Fibroblast of skin of left quadriceps (primary cell): ENCODE data around the gene FSTL4.
"Not testable (repeated sequence)": the region's sequence is repeated elsewhere in the genome, so short reads cannot be mapped to it uniquely, and the experiment has no call there.

Experiments
- DNase-seq, 2 experiments: peaks; one replicate each; pipeline ENCODE4 v3.0.0-alpha.2; 2013; ENCODE audit warnings: low read depth in 2 of 2

Gene FSTL4

DNA sequence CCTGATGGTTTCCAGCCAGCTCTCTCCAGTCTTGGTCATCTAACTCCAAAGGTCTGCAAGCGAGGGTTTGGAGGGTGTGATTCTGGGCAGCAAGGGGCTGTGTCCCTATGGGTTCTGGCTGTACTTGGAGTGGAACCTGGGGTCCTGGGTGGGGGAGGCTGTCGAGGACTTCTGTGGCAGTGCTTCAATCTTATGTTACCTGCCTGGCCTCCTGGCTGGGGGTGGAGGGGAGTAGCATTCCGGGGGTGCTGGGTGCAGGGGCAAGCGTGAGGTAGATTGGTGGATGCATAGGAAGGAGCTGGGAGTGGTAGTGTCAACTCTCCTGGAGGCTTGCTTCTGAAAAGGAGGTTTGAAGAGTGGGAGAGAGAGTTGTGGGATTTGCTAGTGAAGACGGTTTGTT lies 417.1 kb downstream of the FSTL4 start:
- DNase-seq, result no peak

DNA sequence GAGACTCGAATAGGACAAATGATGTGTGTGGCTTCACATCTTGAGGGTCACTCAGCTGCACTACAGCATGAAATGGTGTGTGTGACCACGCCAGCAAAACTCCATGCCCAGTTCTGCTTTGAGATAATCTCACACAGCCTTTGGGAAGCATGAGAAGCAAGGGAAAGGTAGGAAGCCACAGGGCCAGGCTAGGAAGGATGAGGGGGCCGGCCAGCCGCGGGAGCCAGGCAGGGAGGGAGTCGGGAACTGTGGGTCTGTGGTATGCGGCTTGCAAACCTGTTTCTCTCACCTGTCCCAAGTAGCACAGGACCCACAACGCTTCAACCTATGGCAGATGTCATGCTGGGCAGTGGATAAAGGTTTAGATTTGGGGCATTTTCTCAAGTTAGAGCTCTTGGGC lies 418.5 kb downstream of the FSTL4 start:
- no peak for DNase-seq

DNA sequence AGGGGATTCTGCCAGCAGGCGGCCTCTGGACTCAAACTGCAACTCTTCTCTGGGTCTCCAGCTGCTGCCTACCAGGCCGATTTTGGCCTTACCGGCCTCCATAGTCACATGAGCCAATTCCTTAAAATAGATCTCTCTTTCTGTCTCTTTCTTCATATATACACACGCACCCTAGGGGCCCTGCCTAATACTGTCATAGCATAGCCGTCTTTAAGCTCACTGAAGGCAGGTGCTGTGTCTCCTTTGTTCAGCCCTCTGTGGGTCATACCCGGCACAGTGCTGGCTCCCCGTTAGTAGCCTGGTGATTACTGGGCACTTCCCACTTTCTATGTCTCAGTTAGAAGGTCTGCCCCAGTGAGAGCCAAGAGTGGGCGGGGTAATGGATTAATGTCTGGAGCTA lies 419.6 kb downstream of the FSTL4 start:
- no peak for DNase-seq

DNA sequence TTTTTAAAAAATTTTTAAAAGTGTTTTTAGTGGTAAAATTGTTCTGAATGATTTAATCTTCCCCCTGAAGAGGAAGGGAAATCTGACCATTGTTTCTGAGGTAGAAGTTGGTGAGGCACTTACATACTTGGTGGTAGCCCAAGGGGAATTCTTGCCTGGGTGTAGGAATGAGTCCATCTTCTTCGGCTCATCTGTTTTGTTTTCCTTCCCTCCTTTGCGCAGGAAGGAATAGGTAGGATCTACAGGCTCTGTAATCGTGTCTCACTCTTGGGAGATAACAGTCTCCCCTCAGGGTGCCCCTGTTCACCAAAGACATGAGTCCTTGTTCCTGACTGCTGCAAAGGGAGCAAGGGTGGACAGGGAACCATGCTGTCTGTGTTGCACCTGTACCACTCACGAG lies 422.5 kb downstream of the FSTL4 start:
- no peak for DNase-seq

DNA sequence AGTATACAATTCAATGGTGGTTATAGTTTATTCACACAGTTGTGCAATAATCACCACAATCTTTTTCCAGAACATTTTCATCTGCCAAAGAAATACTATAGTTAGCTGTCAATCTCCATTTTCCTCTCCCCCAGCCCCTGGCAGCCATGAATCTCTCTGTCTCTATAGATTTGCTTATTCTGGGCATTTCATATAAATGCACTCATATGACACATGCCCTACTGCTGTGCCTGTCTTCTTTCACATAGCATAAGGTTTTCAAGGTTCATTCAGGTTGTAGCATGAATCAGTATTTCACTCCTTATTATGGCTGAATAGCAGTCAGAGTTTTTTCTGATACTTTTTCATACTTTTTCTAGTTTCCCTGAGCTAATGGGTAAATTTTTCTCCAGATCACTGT lies 432.9 kb downstream of the FSTL4 start:
- DNase-seq, result no peak

DNA sequence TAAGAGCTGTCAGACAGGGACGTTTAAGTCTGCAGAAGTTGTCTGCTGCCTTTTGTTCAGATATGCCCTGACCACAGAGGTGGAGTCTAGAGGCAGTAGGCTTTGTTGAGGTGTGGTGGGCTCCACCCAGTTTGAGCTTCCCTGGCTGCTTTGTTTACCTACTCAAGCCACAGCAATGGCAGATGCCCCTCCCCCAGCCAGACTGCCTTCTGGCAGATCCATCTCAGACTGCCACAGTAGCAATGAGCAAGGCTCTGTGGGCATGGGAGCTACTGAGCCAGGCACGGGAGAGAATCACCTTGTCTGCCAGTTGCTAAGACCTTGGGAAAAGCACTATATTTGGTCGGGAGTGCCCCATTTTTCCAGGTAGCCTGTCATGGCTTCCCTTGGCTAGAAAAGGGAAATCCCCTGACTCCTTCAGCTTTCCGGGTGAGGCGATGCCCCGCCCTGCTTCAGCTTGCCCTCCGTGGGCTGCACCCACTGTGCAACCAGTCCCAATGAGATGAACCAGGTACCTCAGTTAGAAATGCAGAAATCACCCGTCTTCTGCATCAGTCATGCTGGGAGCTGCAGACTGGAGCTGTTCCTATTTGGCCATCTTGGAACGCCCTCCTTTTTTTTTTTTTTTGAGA lies 441.5 kb downstream of the FSTL4 start:
- DNase-seq, result not testable (repeated sequence)

DNA sequence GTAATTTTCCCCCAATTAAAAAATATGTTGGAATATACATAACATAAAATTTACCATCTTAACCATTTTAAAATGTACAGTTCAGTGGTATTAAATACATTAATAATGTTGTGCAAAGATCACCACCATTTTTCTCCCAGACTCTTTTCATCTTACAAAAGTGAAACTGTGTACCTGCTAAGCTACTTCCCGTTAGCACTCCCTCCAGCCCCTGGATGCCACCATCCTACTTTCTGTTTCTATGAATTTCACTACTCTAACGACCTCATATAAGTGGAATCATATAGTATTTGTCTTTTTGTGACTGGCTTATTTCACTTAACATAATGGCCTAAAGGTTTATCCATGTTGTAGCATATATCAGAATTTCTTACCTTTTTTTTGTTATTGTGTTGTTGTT lies 447.6 kb downstream of the FSTL4 start:
- DNase-seq, result no peak

DNA sequence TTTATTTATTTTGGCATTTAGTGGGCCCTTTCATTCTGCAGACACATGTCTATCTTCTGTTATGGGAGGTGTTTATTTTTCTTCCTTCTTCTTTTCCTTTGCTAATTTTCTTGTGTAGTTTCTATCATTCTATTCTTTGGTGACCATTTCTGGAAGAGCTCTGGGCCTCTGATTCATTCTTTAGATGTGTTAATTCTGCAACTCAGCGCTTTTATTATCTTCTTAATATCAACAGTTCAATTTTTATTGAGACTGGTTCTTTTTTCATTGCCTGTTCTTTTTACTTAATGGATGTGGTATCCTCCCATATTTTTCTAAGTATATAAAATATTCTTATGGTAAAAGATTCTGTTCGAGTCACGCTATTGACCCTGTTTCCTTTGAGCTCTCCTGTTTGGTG lies 448.5 kb downstream of the FSTL4 start:
- no peak for DNase-seq

DNA sequence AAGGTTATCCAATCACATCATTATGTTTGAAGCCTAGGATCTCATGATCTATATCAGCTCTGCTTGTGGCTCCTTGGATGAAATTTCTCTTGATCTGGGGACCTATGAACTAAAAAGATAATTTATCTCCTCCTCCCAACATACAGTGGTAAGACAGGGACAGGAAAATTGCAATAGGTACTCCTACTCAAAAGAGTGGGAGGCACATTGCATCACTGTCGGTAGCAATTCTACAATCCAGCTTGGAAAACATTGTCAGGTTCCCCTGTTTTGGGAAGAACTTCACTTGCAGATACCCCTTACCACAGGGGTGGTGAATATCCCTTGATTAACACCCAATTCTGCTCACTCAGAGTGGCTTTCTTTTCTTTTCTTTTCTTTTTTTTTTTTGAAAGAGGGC lies 452.8 kb downstream of the FSTL4 start:
- DNase-seq, result no peak

DNA sequence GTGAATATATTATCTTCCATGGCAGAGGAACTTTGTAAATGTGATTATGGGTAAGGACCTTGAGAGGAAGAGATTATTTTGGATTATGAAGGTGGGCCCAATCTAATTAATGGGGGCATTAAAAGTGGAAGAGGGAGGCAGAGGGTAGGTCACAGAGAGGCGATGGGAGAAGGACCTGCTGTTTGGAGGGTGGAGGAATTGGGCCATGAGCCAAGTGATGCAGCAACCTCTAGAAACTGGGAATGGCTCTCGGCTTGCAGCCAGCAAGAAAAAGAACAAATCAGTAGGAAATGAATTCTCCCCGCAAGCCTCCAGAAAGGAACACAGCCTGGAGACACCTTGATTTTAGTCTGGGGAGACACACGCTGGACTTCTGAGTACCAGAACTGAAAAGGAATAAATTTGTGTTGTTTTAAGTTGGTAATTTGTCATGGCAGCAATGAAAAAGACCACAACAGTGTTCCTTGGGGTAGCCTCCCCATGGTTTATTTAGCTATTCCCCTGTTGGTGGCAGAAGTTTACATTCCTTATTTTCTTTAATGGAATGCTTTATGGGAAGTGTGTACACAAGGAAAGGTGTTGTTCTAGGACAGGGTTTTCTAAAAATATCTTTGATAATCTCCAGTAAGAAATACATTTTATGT lies 456.9 kb downstream of the FSTL4 start:
- DNase-seq, result no peak

DNA sequence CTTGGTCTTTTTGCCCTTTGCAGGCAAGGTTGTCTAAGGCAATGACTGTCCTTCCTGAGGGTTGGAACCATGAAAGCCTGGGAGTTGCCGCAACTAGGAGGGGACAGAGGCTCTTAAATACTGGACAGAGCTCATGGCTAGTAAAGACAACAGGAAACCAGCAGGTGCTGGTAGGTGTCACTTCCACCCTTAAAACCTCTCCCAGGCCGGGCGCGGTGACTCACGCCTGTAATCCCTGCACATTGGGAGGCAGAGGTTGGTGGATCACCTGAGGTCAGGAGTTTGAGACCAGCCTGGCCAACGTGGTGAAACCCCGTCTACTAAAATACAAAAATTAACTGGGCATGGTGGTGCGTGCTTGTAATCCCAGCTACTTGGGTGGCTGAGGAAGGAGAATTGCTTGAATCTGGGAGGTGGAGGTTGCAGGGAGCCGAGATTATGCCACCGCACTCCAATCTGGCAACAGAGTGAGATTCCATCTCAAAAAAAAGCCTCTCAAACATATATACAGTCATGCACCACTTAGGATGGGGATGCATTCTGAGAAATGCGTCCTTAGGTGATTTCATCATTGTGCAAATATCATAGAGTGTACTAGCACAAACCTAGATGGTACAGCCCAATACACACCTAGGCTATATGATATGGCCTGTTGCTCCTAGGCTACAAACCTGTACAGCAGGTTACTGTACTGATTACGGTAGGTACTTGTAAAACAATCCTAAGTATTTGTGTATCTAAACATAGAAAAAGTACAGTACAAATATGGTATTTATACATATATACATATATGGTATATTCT lies 457.9 kb downstream of the FSTL4 start:
- no peak for DNase-seq

DNA sequence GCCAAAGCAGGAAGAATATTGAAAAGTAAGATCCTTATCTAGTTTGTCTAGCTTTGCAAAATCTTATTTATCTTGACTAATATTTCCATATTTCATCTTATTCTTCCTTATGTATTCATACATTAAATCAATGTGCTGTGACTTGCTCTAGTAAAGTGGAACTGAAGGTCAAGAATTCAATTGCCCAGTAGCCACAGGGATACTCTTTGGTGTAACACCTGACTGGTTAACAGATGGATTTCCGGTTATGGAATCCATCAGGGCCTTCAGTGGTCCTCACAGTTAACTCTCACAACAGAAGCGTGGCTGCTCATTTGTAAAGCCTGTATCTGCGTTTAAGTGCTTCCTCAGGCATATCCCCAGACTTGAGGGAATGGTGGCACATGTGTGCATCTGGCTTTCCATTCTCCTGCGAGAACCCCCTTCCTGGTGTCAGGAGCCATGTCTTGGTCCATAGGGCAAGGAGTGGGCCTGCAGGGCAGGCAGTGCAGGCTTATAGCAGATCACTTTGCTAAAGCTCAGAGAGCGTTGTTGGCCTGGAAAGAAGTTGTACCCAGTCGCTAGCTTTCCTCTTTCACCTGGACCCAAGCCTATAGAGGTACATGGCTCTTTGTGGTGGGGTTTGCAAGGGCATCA lies 461.3 kb downstream of the FSTL4 start:
- no peak for DNase-seq

DNA sequence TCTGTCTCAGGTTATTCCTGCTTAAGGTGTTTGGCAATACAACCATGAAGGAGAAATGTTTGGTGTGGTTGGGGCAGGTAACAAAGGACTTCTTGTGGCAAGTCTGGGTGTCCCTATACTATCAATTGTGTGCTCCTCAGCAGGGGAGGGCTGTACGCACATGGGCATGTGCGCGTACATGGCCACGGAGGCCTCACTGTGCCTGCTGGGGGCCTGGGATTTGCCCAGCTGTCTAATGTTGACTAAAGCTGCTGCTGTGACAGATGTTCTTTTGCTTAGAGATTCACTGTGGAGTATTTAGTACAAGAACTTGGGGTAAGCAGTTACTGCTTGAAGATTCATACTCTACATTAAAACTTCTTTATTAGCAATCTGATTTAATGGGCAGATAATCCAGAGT lies 463.0 kb downstream of the FSTL4 start:
- DNase-seq, result no peak

DNA sequence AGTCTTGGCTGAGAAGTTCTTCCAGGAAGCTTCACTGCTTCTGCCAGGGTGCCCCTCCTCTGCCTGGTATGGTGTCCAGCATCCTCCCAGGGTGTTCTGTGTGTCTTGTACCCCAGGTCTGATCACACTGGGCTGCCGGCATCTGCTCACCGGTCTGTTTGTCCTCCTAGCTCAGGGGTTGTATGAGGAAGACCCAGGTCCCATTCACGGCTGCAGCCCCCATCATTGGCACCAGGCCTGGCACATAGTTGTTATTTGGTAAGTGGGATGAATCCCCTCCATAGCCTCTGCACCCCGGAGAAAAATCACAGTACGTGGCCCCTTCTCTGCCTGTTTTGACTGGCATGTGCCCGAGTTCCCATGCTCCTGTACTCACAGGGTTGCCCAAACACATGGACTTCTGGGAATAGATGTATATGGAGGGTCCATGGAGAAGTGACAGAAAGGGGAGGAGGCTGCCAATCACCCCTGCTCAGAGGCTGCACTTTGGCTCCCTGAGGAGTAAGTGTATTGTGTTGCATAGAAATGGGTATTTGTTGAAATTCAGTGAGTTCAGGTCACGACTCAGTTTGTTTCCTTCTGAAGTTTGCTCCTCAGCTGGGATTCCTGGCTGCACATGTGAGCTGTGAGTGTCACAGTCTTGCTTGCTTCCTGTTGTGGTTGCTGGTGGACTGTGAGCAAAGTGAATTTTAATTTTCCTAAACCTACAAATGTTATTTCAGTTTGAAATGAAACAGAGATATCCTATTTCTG lies 464.4 kb downstream of the FSTL4 start:
- DNase-seq, result no peak

DNA sequence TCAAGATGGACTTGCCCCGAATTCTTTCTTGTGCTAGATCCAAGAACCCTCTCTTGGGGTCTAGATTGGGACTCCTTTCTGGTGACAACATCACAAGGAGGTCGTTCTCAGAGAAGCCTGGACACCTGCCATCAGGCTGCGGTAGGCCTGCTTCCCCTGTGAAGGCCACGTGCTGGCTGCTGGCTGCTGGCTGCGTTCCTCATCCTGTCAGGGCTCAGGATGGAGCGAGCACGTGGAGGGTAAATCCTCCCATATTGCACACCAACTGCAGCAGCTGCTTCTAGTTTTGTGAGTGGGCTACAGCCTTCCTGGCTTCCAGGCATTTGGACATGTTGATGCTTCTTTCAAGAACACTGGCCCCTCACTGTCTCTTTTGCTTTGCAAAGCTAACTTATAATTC lies 464.9 kb downstream of the FSTL4 start:
- DNase-seq, result peak in 1 of 2 experiments; percentile 5
